Neural cell (in vitro differentiated cells): ENCODE measurements around the gene ANKS1B. TPM values are rescaled to one million over a fixed set of nuclear protein-coding genes. Genes with fewer than 3 reads are reported as not detected.

Source experiments
- H2AFZ ChIP-seq: fragments of 200-600, 300-800 bp; sonication (generic), shearing (Covaris generic); 2 replicates; pipeline ENCODE4 v1.6.0; 2014; ENCODE audit warnings: low read depth, mild to moderate bottlenecking, antibody characterized with exemption, low read length, moderate library complexity
- H3F3A ChIP-seq: fragments of 200-600 bp; shearing (Covaris generic); 2 replicates; pipeline ENCODE4 v1.6.1; 2016; ENCODE audit warnings: mild to moderate bottlenecking, moderate library complexity, mixed read lengths, antibody characterized with exemption, low read length; ENCODE audit not compliant: insufficient read depth, poor library complexity, severe bottlenecking
- H3K27ac ChIP-seq: fragments of 200-600, 300-800 bp; sonication (generic), shearing (Covaris generic); 2 replicates; pipeline ENCODE4 v1.5.1; 2014; ENCODE audit warnings: mild to moderate bottlenecking, low read length, moderate library complexity
- H3K27me3 ChIP-seq: fragments of 300-800, 200-600 bp; sonication (generic), shearing (Covaris generic); 2 replicates; pipeline ENCODE4 v1.6.0; 2014; ENCODE audit warnings: mild to moderate bottlenecking, low read depth, low read length, moderate library complexity; ENCODE audit not compliant: insufficient read depth
- H3K36me3 ChIP-seq: fragments of 300-800, 200-600 bp; sonication (generic), shearing (Covaris generic); 2 replicates; pipeline ENCODE4 v1.5.1; 2014; ENCODE audit warnings: mild to moderate bottlenecking, antibody characterized with exemption, low read length, moderate library complexity; ENCODE audit not compliant: insufficient read depth
- H3K4me2 ChIP-seq: fragments of 300-800, 200-600 bp; sonication (generic), shearing (Covaris generic); 2 replicates; pipeline ENCODE4 v1.6.0; 2014; ENCODE audit warnings: mild to moderate bottlenecking, low read length
- H3K4me3 ChIP-seq: fragments of 300-800, 200-600 bp; sonication (generic), shearing (Covaris generic); 2 replicates; pipeline ENCODE4 v1.5.1; 2014; ENCODE audit warnings: mild to moderate bottlenecking, low read length, moderate library complexity
- H3K79me2 ChIP-seq: fragments of 200-600 bp; shearing (Covaris generic); replicated peaks from 2 replicates; pipeline ENCODE4 v1.6.0; 2014; ENCODE audit warnings: mild to moderate bottlenecking, low read length, moderate library complexity; ENCODE audit not compliant: insufficient read depth
- H3K9ac ChIP-seq: fragments of 300-800, 200-600 bp; sonication (generic), shearing (Covaris generic); 2 replicates; pipeline ENCODE4 v1.6.1; 2016; ENCODE audit warnings: mild to moderate bottlenecking, low read length, mixed read lengths
- H3K9me2 ChIP-seq: fragments of 200-600 bp; shearing (Covaris generic); 2 replicates; pipeline ENCODE4 v1.6.1; 2016; ENCODE audit warnings: mild to moderate bottlenecking, low read length, mixed read lengths; ENCODE audit not compliant: insufficient read depth
- H3K9me3 ChIP-seq: fragments of 200-600, 300-800 bp; sonication (generic), shearing (Covaris generic); 2 replicates; pipeline ENCODE4 v1.6.1; 2016; ENCODE audit warnings: mild to moderate bottlenecking, mixed run types, low read length, moderate library complexity, mixed read lengths
- H4K20me1 ChIP-seq: fragments of 200-600 bp; shearing (Covaris generic); 2 replicates; pipeline ENCODE4 v1.6.1; 2016; ENCODE audit warnings: mild to moderate bottlenecking, mixed run types; ENCODE audit not compliant: insufficient read depth
- EP300 ChIP-seq: fragments of 450-650 bp; conservative IDR thresholded peaks from 2 replicates; pipeline ENCODE4 v1.6.1; 2014; ENCODE audit warnings: antibody characterized with exemption, mild to moderate bottlenecking, moderate library complexity; ENCODE audit not compliant: poor library complexity, severe bottlenecking
- EZH2 ChIP-seq: fragments of 200-600, 300-800 bp; shearing (Covaris generic), sonication (generic); IDR thresholded peaks from 2 replicates; pipeline ENCODE4 v1.6.1; 2014; ENCODE audit warnings: antibody characterized with exemption, low read length, borderline replicate concordance, mild to moderate bottlenecking; ENCODE audit not compliant: insufficient read depth, poor library complexity, severe bottlenecking
- MXI1 ChIP-seq: fragments of 450-650 bp; conservative IDR thresholded peaks from 2 replicates; pipeline ENCODE4 v1.6.1; 2014; ENCODE audit warnings: antibody characterized with exemption, mild to moderate bottlenecking; ENCODE audit not compliant: poor library complexity, severe bottlenecking
- POLR2AphosphoS5 ChIP-seq: IDR thresholded peaks from 2 replicates; pipeline ENCODE4 v1.6.1; 2012
- RAD21 ChIP-seq: fragments of 450-650 bp; conservative IDR thresholded peaks from 2 replicates; pipeline ENCODE4 v1.6.1; 2014; ENCODE audit warnings: antibody characterized with exemption, mild to moderate bottlenecking, moderate library complexity
- SMC3 ChIP-seq: fragments of 450-650 bp; conservative IDR thresholded peaks from 2 replicates; pipeline ENCODE4 v1.6.1; 2014; ENCODE audit warnings: antibody characterized with exemption, mild to moderate bottlenecking, moderate library complexity; ENCODE audit not compliant: poor library complexity
- TAF1 ChIP-seq: IDR thresholded peaks from 2 replicates; pipeline ENCODE4 v1.6.1; 2012; ENCODE audit warnings: low read depth
- polyA plus RNA-seq: library from polyadenylated mRNA; depleted of rRNA; stranded (reverse); fragments of >200 nt; gene quantifications from 2 replicates; pipeline ENCODE4 v1.2.3, GENCODE V29; 2014
- TF ChIP-seq, protein P1 (sequence below): IDR thresholded peaks from 2 replicates; pipeline ENCODE4 v1.6.1; 2012; ENCODE audit warnings: borderline replicate concordance
- TF ChIP-seq, protein P2 (sequence below): fragments of 450-650 bp; IDR thresholded peaks from 2 replicates; pipeline ENCODE4 v1.5.1; 2014; ENCODE audit warnings: antibody characterized with exemption, mild to moderate bottlenecking, moderate library complexity; ENCODE audit not compliant: poor library complexity, severe bottlenecking

ANKS1B gene
- polyA plus RNA-seq, 1 donor from 2014 or later, result 65.6 TPM

DNA sequence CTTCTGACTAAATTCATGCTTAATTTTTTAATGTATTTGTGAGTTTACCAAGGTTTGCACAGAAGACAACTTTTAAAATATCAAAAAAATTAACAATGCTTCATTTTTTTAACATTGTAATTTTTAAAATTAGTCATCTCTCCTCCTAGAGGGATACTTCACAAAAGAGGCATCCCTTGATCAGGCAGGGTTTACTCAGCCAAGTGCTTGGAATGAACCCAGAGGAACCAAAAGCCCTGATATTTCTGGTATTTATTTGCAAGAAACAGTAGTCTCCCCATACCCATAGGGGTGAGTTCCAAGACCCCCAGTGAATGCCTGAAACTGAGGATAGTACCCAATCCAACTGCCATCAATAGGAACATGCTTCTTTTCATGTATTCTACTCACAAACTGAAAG lies 284.7 kb downstream of the ANKS1B start:
- Histone ChIP-seq H3K27ac (no peak overlapping the region), H3K4me2 (no peak overlapping the region), H3K36me3 (no peaks in the 10 kb centered on the region), H3K27me3 (no peaks in the 10 kb centered on the region), H2AFZ (no peak overlapping the region), H3K9ac (no peak overlapping the region), H3K9me3 (no peaks in the 10 kb centered on the region), H3K4me3 (no peak overlapping the region), H4K20me1 (no peaks in the 10 kb centered on the region), H3K79me2 (no peaks in the 10 kb centered on the region), H3F3A (no peaks in the 10 kb centered on the region), H3K9me2 (no peaks in the 10 kb centered on the region)
- no peak for TF ChIP-seq EP300
- no peak for TF ChIP-seq POLR2AphosphoS5
- TF ChIP-seq TAF1, result no peak
- TF ChIP-seq SMC3, result no peak
- TF ChIP-seq, protein P1, sequence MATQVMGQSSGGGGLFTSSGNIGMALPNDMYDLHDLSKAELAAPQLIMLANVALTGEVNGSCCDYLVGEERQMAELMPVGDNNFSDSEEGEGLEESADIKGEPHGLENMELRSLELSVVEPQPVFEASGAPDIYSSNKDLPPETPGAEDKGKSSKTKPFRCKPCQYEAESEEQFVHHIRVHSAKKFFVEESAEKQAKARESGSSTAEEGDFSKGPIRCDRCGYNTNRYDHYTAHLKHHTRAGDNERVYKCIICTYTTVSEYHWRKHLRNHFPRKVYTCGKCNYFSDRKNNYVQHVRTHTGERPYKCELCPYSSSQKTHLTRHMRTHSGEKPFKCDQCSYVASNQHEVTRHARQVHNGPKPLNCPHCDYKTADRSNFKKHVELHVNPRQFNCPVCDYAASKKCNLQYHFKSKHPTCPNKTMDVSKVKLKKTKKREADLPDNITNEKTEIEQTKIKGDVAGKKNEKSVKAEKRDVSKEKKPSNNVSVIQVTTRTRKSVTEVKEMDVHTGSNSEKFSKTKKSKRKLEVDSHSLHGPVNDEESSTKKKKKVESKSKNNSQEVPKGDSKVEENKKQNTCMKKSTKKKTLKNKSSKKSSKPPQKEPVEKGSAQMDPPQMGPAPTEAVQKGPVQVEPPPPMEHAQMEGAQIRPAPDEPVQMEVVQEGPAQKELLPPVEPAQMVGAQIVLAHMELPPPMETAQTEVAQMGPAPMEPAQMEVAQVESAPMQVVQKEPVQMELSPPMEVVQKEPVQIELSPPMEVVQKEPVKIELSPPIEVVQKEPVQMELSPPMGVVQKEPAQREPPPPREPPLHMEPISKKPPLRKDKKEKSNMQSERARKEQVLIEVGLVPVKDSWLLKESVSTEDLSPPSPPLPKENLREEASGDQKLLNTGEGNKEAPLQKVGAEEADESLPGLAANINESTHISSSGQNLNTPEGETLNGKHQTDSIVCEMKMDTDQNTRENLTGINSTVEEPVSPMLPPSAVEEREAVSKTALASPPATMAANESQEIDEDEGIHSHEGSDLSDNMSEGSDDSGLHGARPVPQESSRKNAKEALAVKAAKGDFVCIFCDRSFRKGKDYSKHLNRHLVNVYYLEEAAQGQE, result no peak
- TF ChIP-seq EZH2, result no peak
- TF ChIP-seq RAD21, result no peak
- TF ChIP-seq, protein P2, sequence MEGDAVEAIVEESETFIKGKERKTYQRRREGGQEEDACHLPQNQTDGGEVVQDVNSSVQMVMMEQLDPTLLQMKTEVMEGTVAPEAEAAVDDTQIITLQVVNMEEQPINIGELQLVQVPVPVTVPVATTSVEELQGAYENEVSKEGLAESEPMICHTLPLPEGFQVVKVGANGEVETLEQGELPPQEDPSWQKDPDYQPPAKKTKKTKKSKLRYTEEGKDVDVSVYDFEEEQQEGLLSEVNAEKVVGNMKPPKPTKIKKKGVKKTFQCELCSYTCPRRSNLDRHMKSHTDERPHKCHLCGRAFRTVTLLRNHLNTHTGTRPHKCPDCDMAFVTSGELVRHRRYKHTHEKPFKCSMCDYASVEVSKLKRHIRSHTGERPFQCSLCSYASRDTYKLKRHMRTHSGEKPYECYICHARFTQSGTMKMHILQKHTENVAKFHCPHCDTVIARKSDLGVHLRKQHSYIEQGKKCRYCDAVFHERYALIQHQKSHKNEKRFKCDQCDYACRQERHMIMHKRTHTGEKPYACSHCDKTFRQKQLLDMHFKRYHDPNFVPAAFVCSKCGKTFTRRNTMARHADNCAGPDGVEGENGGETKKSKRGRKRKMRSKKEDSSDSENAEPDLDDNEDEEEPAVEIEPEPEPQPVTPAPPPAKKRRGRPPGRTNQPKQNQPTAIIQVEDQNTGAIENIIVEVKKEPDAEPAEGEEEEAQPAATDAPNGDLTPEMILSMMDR, result no peak
- no peak for TF ChIP-seq MXI1

DNA sequence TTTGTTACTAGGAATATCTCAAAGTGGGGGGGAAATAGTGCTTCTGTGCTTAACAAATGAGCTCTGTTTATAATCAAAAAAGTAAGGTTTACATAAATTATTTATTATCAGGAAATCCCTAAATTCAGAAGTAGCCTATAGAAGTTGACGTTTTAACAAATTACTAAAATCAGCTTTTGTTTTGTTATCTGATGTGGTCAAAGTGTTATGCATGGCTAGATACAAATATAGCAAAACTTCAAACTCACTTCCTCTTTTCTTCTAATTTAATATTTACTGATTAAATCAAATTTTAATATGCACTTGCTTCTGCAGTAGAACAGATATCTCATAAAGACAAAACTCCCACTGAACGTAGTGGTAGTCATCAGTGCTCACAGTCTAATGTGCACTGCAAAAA lies 289.7 kb downstream of the ANKS1B start:
- no peaks in the 10 kb centered on the region for H4K20me1 ChIP-seq
- no peak overlapping the region for H3K27ac ChIP-seq
- no peaks in the 10 kb centered on the region for H3F3A ChIP-seq
- H3K9ac ChIP-seq, result no peak overlapping the region
- no peak overlapping the region for H3K4me2 ChIP-seq
- H3K36me3 ChIP-seq, result no peaks in the 10 kb centered on the region
- H3K9me2 ChIP-seq, result no peaks in the 10 kb centered on the region
- no peaks in the 10 kb centered on the region for H3K9me3 ChIP-seq
- no peak overlapping the region for H2AFZ ChIP-seq
- H3K4me3 ChIP-seq, result no peak overlapping the region
- no peaks in the 10 kb centered on the region for H3K79me2 ChIP-seq
- TF ChIP-seq SMC3 (no peak), EZH2 (no peak), RAD21 (no peak), TAF1 (no peak), POLR2AphosphoS5 (no peak), EP300 (no peak), MXI1 (no peak)
- TF ChIP-seq, protein P1, result no peak
- TF ChIP-seq, protein P2, result no peak
- no peaks in the 10 kb centered on the region for H3K27me3 ChIP-seq
